HAP-1 (cell line): Measurements from ENCODE around the gene CNOT6.
"Not testable (repeated sequence)": the region's sequence is repeated elsewhere in the genome, so short reads cannot be mapped to it uniquely, and the experiment has no call there.

Experiments
- DNase-seq, 2 experiments: peaks; one replicate each; pipeline ENCODE4 v3.0.0-alpha.2; 2016 to 2020; ENCODE audit warnings: low spot score in 2 of 2
- H3K27me3 ChIP-seq: fragments of 250-450 bp; sonication (Bioruptor Pico); 2 replicates; pipeline ENCODE4 v1.5.1; 2020; ENCODE audit warnings: low read depth, mild to moderate bottlenecking, moderate library complexity
- H3K36me3 ChIP-seq: fragments of 250-450 bp; sonication (Bioruptor Pico); replicated peaks from 2 replicates; pipeline ENCODE4 v1.5.1; 2020; ENCODE audit warnings: mild to moderate bottlenecking
- H3K4me1 ChIP-seq: fragments of 250-450 bp; sonication (Bioruptor Pico); 2 replicates; pipeline ENCODE4 v1.5.1; 2020; ENCODE audit warnings: mild to moderate bottlenecking
- H3K4me3 ChIP-seq: fragments of 250-450 bp; sonication (Bioruptor Pico); 2 replicates; pipeline ENCODE4 v1.5.1; 2020; ENCODE audit warnings: mild to moderate bottlenecking, moderate library complexity
- H3K9me3 ChIP-seq: fragments of 250-450 bp; sonication (Bioruptor Pico); 2 replicates; pipeline ENCODE4 v1.5.1; 2020; ENCODE audit warnings: mild to moderate bottlenecking, moderate library complexity
- in situ Hi-C: fragments of 300-500 bp; cut with MboI; formaldehyde crosslinking; loops from 3 replicates; pipeline ENCODE4 v1.14.3; 2020; ENCODE audit warnings: low sequenced_read_pairs, inconsistent platforms, mixed read lengths

Gene CNOT6

GRCh38 chr5:180515294-180515693 lies 21.1 kb downstream of the CNOT6 start:
- in situ Hi-C loops = no loop called here
- H3K4me1 ChIP-seq = peaks cover 8% of the 10 kb centered on the region; the same call in 1 of the 2 replicates
- no peak for DNase-seq
- no peak overlapping the region for H3K4me3 ChIP-seq
- H3K9me3 ChIP-seq = no peaks in the 10 kb centered on the region
- no peaks in the 10 kb centered on the region for H3K36me3 ChIP-seq
- no peaks in the 10 kb centered on the region for H3K27me3 ChIP-seq

GRCh38 chr5:180515974-180516373 lies 21.8 kb downstream of the CNOT6 start:
- H3K27me3 ChIP-seq, H3K36me3 ChIP-seq, in situ Hi-C loops, H3K4me3 ChIP-seq, DNase-seq, H3K9me3 ChIP-seq, H3K4me1 ChIP-seq: not testable (repeated sequence)

- Histone ChIP-seq H3K4me3 (no peak overlapping the region), H3K4me1 (peaks cover 8% of the 10 kb centered on the region; the same call in 1 of the 2 replicates), H3K36me3 (no peaks in the 10 kb centered on the region), H3K9me3 (no peaks in the 10 kb centered on the region), H3K27me3 (no peaks in the 10 kb centered on the region)
- in situ Hi-C loops = no loop called here
- no peak for DNase-seq
Measured at GRCh38 chr5:180516440-180516839, 22.3 kb downstream of the CNOT6 start.

GRCh38 chr5:180519098-180519497 lies 24.9 kb downstream of the CNOT6 start:
- DNase-seq = no peak
- no peak overlapping the region for H3K4me3 ChIP-seq
- in situ Hi-C loops = no loop called here

GRCh38 chr5:180521101-180521500 lies 26.9 kb downstream of the CNOT6 start:
- Histone ChIP-seq H3K9me3 (no peaks in the 10 kb centered on the region), H3K4me1 (peaks cover 8% of the 10 kb centered on the region), H3K36me3 (no peaks in the 10 kb centered on the region; the same call in 1 of the 2 replicates), H3K27me3 (no peaks in the 10 kb centered on the region), H3K4me3 (no peak overlapping the region)
- DNase-seq = no peak
- in situ Hi-C loops = no loop called here

More at GRCh38 chr5:180519098-180519497, 24.9 kb downstream of the CNOT6 start:
- Histone ChIP-seq H3K36me3 (no peaks in the 10 kb centered on the region; the same call in 1 of the 2 replicates), H3K9me3 (no peaks in the 10 kb centered on the region), H3K4me1 (peaks cover 8% of the 10 kb centered on the region), H3K27me3 (no peaks in the 10 kb centered on the region)

GRCh38 chr5:180521591-180521990 lies 27.4 kb downstream of the CNOT6 start:
- H3K36me3 ChIP-seq = no peaks in the 10 kb centered on the region; the same call in 1 of the 2 replicates
- in situ Hi-C loops = no loop called here
- no peak overlapping the region for H3K4me3 ChIP-seq
- H3K27me3 ChIP-seq = no peaks in the 10 kb centered on the region
- no peak for DNase-seq
- no peaks in the 10 kb centered on the region for H3K9me3 ChIP-seq
- H3K4me1 ChIP-seq = peaks cover 5% of the 10 kb centered on the region

- Histone ChIP-seq H3K9me3 (no peaks in the 10 kb centered on the region), H3K4me3 (no peak overlapping the region), H3K4me1 (no peaks in the 10 kb centered on the region; the same call in none of the 2 replicates), H3K27me3 (no peaks in the 10 kb centered on the region), H3K36me3 (no peaks in the 10 kb centered on the region; the same call in 1 of the 2 replicates)
- no peak for DNase-seq
- in situ Hi-C loops = no loop called here
Measured at GRCh38 chr5:180522330-180522729, 28.2 kb downstream of the CNOT6 start.

- Histone ChIP-seq H3K4me3 (no peak overlapping the region), H3K9me3 (no peaks in the 10 kb centered on the region), H3K36me3 (no peaks in the 10 kb centered on the region; the same call in 1 of the 2 replicates), H3K27me3 (no peaks in the 10 kb centered on the region), H3K4me1 (no peaks in the 10 kb centered on the region; the same call in 1 of the 2 replicates)
- DNase-seq = no peak
- in situ Hi-C loops = no loop called here
Measured at GRCh38 chr5:180523629-180524466, 29.7 kb downstream of the CNOT6 start.

GRCh38 chr5:180525399-180525798 lies 31.2 kb downstream of the CNOT6 start:
- no peaks in the 10 kb centered on the region for H3K9me3 ChIP-seq
- in situ Hi-C loops = no loop called here

GRCh38 chr5:180526269-180526668 lies 32.1 kb downstream of the CNOT6 start:
- Histone ChIP-seq H3K9me3 (no peaks in the 10 kb centered on the region), H3K4me1 (no peaks in the 10 kb centered on the region; the same call in 1 of the 2 replicates), H3K4me3 (no peak overlapping the region), H3K36me3 (peaks cover 13% of the 10 kb centered on the region), H3K27me3 (no peaks in the 10 kb centered on the region)
- no peak for DNase-seq
- in situ Hi-C loops = no loop called here

More at GRCh38 chr5:180525399-180525798, 31.2 kb downstream of the CNOT6 start:
- Histone ChIP-seq H3K4me3 (no peak overlapping the region), H3K27me3 (no peaks in the 10 kb centered on the region), H3K4me1 (no peaks in the 10 kb centered on the region; the same call in 1 of the 2 replicates), H3K36me3 (peaks cover 13% of the 10 kb centered on the region)
- DNase-seq = no peak

- Histone ChIP-seq H3K4me1 (no peaks in the 10 kb centered on the region; the same call in 1 of the 2 replicates), H3K9me3 (no peaks in the 10 kb centered on the region), H3K4me3 (no peak overlapping the region), H3K27me3 (no peaks in the 10 kb centered on the region), H3K36me3 (peaks cover 26% of the 10 kb centered on the region)
- no peak for DNase-seq
- in situ Hi-C loops = no loop called here
Measured at GRCh38 chr5:180527659-180528058, 33.5 kb downstream of the CNOT6 start.

GRCh38 chr5:180531036-180531585 lies 36.9 kb downstream of the CNOT6 start:
- H3K4me1 ChIP-seq, H3K9me3 ChIP-seq, H3K4me3 ChIP-seq, H3K27me3 ChIP-seq, DNase-seq, in situ Hi-C loops: not testable (repeated sequence)
- H3K36me3 ChIP-seq = peaks cover 36% of the 10 kb centered on the region

GRCh38 chr5:180532268-180532667 lies 38.1 kb downstream of the CNOT6 start:
- no peaks in the 10 kb centered on the region for H3K9me3 ChIP-seq
- DNase-seq = no peak
- no peaks in the 10 kb centered on the region for H3K27me3 ChIP-seq
- no peak overlapping the region for H3K4me3 ChIP-seq
- in situ Hi-C loops = no loop called here
- H3K4me1 ChIP-seq = no peaks in the 10 kb centered on the region
- H3K36me3 ChIP-seq = peaks cover 40% of the 10 kb centered on the region

- DNase-seq = no peak
Measured at GRCh38 chr5:180533845-180534244, 39.7 kb downstream of the CNOT6 start.

More at GRCh38 chr5:180533845-180534244, 39.7 kb downstream of the CNOT6 start:
- Histone ChIP-seq H3K4me3 (no peak overlapping the region), H3K4me1 (no peaks in the 10 kb centered on the region), H3K36me3 (peaks cover 40% of the 10 kb centered on the region), H3K9me3 (no peaks in the 10 kb centered on the region), H3K27me3 (no peaks in the 10 kb centered on the region)
- in situ Hi-C loops = no loop called here
